Naive thymus-derived CD8-positive, alpha-beta T cell (primary cell): ENCODE measurements around the gene SLC9A7. TPM values are rescaled to one million over a fixed set of nuclear protein-coding genes. Genes with fewer than 3 reads are reported as not detected.
"Not testable (repeated sequence)": the region's sequence is repeated elsewhere in the genome, so short reads cannot be mapped to it uniquely, and the experiment has no call there.

Experiments
- ATAC-seq, 2 donors: fragments of 150-1000 bp; cut with Tn5 transposase in 1 of 2; sonication (Bioruptor Pico), chemical (Tn5 transposase) in 1 of 2; 1 replicate in 1 of 2; 2 replicates in 1 of 2; pipeline ENCODE4 v1.10.0; 2021; ENCODE audit warnings: mild to moderate bottlenecking in 2 of 2, moderate library complexity in 2 of 2
- POLR2A ChIA-PET: fragments of 350-600 bp; sonication (Branson Sonifier 250); formaldehyde crosslinking; loops from one replicate; lab custom pipeline; 2021; ENCODE audit warnings: antibody characterized with exemption; lab: Charles Lee
- DNase-seq, 10 donors: peaks; one replicate each; pipeline versions ENCODE4 v3.0.0 to v3.0.0-alpha.2; 2020 to 2022
- H3K27ac Mint-ChIP-seq, 10 donors: one replicate each; pipeline ENCODE4 v1.8.0; 2020 to 2022; ENCODE audit warnings: mild to moderate bottlenecking in 10 of 10, mixed read lengths in 10 of 10, moderate library complexity in 4 of 10, inconsistent platforms in 1 of 10
- H3K27me3 Mint-ChIP-seq, 5 donors: one replicate each; pipeline ENCODE4 v1.8.0; 2021 to 2022; ENCODE audit warnings: mixed read lengths in 5 of 5
- H3K36me3 Mint-ChIP-seq, 3 donors: one replicate each; pipeline ENCODE4 v1.8.0; 2020 to 2022; ENCODE audit warnings: mixed read lengths in 3 of 3, mild to moderate bottlenecking in 2 of 3, inconsistent platforms in 1 of 3
- H3K4me1 Mint-ChIP-seq, 4 donors: one replicate each; pipeline ENCODE4 v1.8.0; 2021 to 2022; ENCODE audit warnings: mixed read lengths in 4 of 4
- H3K4me3 Mint-ChIP-seq, 10 donors: one replicate each; pipeline ENCODE4 v1.8.0; 2020 to 2022; ENCODE audit warnings: mild to moderate bottlenecking in 10 of 10, mixed read lengths in 10 of 10, moderate library complexity in 6 of 10, inconsistent platforms in 1 of 10
- H3K9me3 Mint-ChIP-seq, 9 donors: one replicate each; pipeline ENCODE4 v1.8.0; 2020 to 2022; ENCODE audit warnings: mixed read lengths in 9 of 9, mild to moderate bottlenecking in 3 of 9, inconsistent platforms in 1 of 9, moderate library complexity in 1 of 9
- polyA plus RNA-seq, 3 donors: library from polyadenylated mRNA; unstranded; fragments of 300-500 nt; fragmentation: Illumina TruSeq; gene quantifications; one replicate each; pipeline ENCODE4 v1.2.3, GENCODE V29; 2021
- total RNA-seq, 8 experiments: library from RNA in 2 of 8; stranded (reverse) in 2 of 8; gene quantifications; one replicate each; pipeline ENCODE4 v1.2.3 and lab custom pipeline; 2021 to 2026

SLC9A7 gene
- total RNA-seq: 1 to 10 TPM; 2.8 to 3.6 TPM
- 1 to 10 TPM in 1 of 3 donors, under 1 TPM in 2; 0.33 to 1.3 (median 0.40) TPM for polyA plus RNA-seq
- 9.0 to 39.2 (median 9.9) reads per million in 6 experiments for total RNA-seq (lab: John Stamatoyannopoulos, UW)

- Mint-ChIP-seq H3K4me3 (peak within 1 kb of the TSS; percentile 84 to 94 (median 90)), H3K27ac (peak within 1 kb of the TSS; percentile 25 to 88 (median 72)), H3K27me3 (peaks cover 0 to 2% (median 0%) of the 10 kb centered on the region in 5 donors), H3K4me1 (peaks cover 4 to 26% (median 9%) of the 10 kb centered on the region in 4 donors), H3K9me3 (peaks cover 0 to 18% (median 0%) of the 10 kb centered on the region in 9 donors), H3K36me3 (peaks cover 0 to 7% (median 0%) of the 10 kb centered on the region in 3 donors)
- POLR2A ChIA-PET: no interaction called here
- ATAC-seq: peak; percentile 86
- peak; percentile 58 to 82 (median 72) for DNase-seq
These were observed at the start of gene SLC9A7 for GRCh38 chrX:46758956-46759644. Gene SLC9A7, minus strand, starts transcription at chrX:46759118. Its CDS starts 89 bp downstream, at chrX:46759029.

GRCh38 chrX:46805270-46805669, 46.4 kb upstream of the SLC9A7 start:
- H3K4me1 Mint-ChIP-seq: peaks cover 0 to 3% (median 0%) of the 10 kb centered on the region in 4 donors
- ATAC-seq (no peak), DNase-seq (no peak)
- no peak overlapping the region for H3K27ac Mint-ChIP-seq
- H3K4me3 Mint-ChIP-seq: no peak overlapping the region
- POLR2A ChIA-PET: no interaction called here
- no peaks in the 10 kb centered on the region for H3K36me3 Mint-ChIP-seq
- peaks cover 0 to 7% (median 2%) of the 10 kb centered on the region in 5 donors for H3K27me3 Mint-ChIP-seq
- H3K9me3 Mint-ChIP-seq: no peaks in the 10 kb centered on the region

- POLR2A ChIA-PET: no interaction called here
- Mint-ChIP-seq H3K4me1 (peaks cover 0 to 3% (median 0%) of the 10 kb centered on the region in 4 donors), H3K4me3 (no peak overlapping the region), H3K27me3 (peaks cover 0 to 7% (median 2%) of the 10 kb centered on the region in 5 donors), H3K9me3 (no peaks in the 10 kb centered on the region), H3K27ac (no peak overlapping the region), H3K36me3 (no peaks in the 10 kb centered on the region)
- DNase-seq (no peak), ATAC-seq (no peak)
These were observed 44.2 kb upstream of the SLC9A7 start for GRCh38 chrX:46803140-46803539.

- Mint-ChIP-seq H3K9me3 (no peaks in the 10 kb centered on the region), H3K4me1 (peaks cover 0 to 17% (median 2%) of the 10 kb centered on the region in 4 donors), H3K27me3 (peaks cover 0 to 4% (median 0%) of the 10 kb centered on the region in 5 donors), H3K4me3 (no peak overlapping the region), H3K36me3 (no peaks in the 10 kb centered on the region), H3K27ac (no peak overlapping the region)
- ATAC-seq (peak; percentile 36 to 63), DNase-seq (peak; percentile 21 to 76 (median 48))
- POLR2A ChIA-PET: no interaction called here
These were observed 37.8 kb upstream of the SLC9A7 start for GRCh38 chrX:46796574-46797191.

GRCh38 chrX:46793386-46794143, 34.6 kb upstream of the SLC9A7 start:
- DNase-seq: no peak
- POLR2A ChIA-PET: no interaction called here
- no peak for ATAC-seq
- Mint-ChIP-seq H3K27me3 (no peaks in the 10 kb centered on the region), H3K4me1 (peaks cover 0 to 17% (median under 1%) of the 10 kb centered on the region in 4 donors), H3K9me3 (no peaks in the 10 kb centered on the region), H3K27ac (peak overlapping the region in 1 of 10 donors; percentile 26), H3K4me3 (no peak overlapping the region), H3K36me3 (no peaks in the 10 kb centered on the region)

- no peaks in the 10 kb centered on the region for H3K27me3 Mint-ChIP-seq
- no peaks in the 10 kb centered on the region for H3K9me3 Mint-ChIP-seq
- ATAC-seq (no peak), DNase-seq (no peak)
- H3K4me1 Mint-ChIP-seq: peaks cover 0 to 17% (median under 1%) of the 10 kb centered on the region in 4 donors
- POLR2A ChIA-PET: no interaction called here
- peak overlapping the region in 2 of 10 donors; percentile 14 to 50 for H3K4me3 Mint-ChIP-seq
- H3K27ac Mint-ChIP-seq: peak overlapping the region in 2 of 10 donors; percentile 65 to 69
- H3K36me3 Mint-ChIP-seq: no peaks in the 10 kb centered on the region
These were observed 33.9 kb upstream of the SLC9A7 start for GRCh38 chrX:46792810-46793188.

GRCh38 chrX:46791927-46792809, 33.2 kb upstream of the SLC9A7 start:
- H3K27ac Mint-ChIP-seq: peak overlapping the region in 2 of 10 donors; percentile 65 to 69
- H3K36me3 Mint-ChIP-seq: no peaks in the 10 kb centered on the region
- H3K4me1 Mint-ChIP-seq: peaks cover 0 to 17% (median under 1%) of the 10 kb centered on the region in 4 donors
- POLR2A ChIA-PET: no interaction called here
- no peaks in the 10 kb centered on the region for H3K27me3 Mint-ChIP-seq
- peak overlapping the region in 2 of 10 donors; percentile 14 to 50 for H3K4me3 Mint-ChIP-seq
- no peaks in the 10 kb centered on the region for H3K9me3 Mint-ChIP-seq
- ATAC-seq: no peak
- no peak for DNase-seq

- Mint-ChIP-seq H3K27me3 (no peaks in the 10 kb centered on the region), H3K4me1 (peaks cover 0 to 17% (median under 1%) of the 10 kb centered on the region in 4 donors), H3K9me3 (peaks cover 0 to 2% (median 0%) of the 10 kb centered on the region in 9 donors), H3K27ac (no peak overlapping the region), H3K36me3 (no peaks in the 10 kb centered on the region), H3K4me3 (no peak overlapping the region)
- ATAC-seq (no peak), DNase-seq (no peak)
- POLR2A ChIA-PET: no interaction called here
These were observed 30.0 kb upstream of the SLC9A7 start for GRCh38 chrX:46788902-46789301.

- H3K27me3 Mint-ChIP-seq, H3K27ac Mint-ChIP-seq, POLR2A ChIA-PET, H3K4me1 Mint-ChIP-seq, ATAC-seq, H3K36me3 Mint-ChIP-seq, H3K9me3 Mint-ChIP-seq, H3K4me3 Mint-ChIP-seq, DNase-seq: not testable (repeated sequence)
These were observed 25.5 kb upstream of the SLC9A7 start for GRCh38 chrX:46784437-46784836.

GRCh38 chrX:46782034-46782433, 23.1 kb upstream of the SLC9A7 start:
- Mint-ChIP-seq H3K27ac (no peak overlapping the region), H3K36me3 (no peaks in the 10 kb centered on the region), H3K27me3 (peaks cover 0 to 5% (median 0%) of the 10 kb centered on the region in 5 donors), H3K4me1 (no peaks in the 10 kb centered on the region), H3K9me3 (peaks cover 0 to 2% (median 0%) of the 10 kb centered on the region in 9 donors), H3K4me3 (no peak overlapping the region)
- POLR2A ChIA-PET: no interaction called here
- no peak for ATAC-seq
- no peak for DNase-seq

GRCh38 chrX:46777971-46778810, 19.3 kb upstream of the SLC9A7 start:
- POLR2A ChIA-PET: no interaction called here
- H3K4me1 Mint-ChIP-seq: no peaks in the 10 kb centered on the region
- H3K27me3 Mint-ChIP-seq: peaks cover 0 to 5% (median 0%) of the 10 kb centered on the region in 5 donors
- H3K9me3 Mint-ChIP-seq: no peaks in the 10 kb centered on the region
- ATAC-seq: no peak
- H3K27ac Mint-ChIP-seq: peak overlapping the region in 1 of 10 donors; percentile 57
- H3K4me3 Mint-ChIP-seq: no peak overlapping the region
- H3K36me3 Mint-ChIP-seq: no peaks in the 10 kb centered on the region
- DNase-seq: no peak
